Measurements from ENCODE around the gene SLC7A14.

The SLC7A14 gene

DNA sequence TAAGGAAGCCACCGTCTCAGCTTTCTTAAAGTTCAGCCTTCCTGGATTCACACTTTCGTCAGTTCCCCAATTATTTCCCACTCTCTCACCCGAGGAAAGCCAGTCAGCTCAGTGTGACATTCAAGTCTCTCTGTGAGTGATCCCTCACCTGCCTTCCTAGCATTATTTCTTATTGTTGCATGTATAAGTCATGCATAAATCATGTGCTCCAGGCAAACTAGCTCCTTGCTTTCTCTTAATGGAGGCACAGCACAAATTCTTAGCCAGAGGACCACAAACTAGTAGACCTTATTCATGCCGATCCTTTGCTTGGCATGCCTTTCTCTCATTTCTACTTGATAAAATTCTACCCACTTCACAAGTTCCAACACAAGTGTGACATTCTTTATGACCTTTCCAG, 122.9 kb downstream of the SLC7A14 start:
- H3K9me3 ChIP-seq (ENCODE audit: control insufficient read depth, low read depth, low read length), result no peaks in the 10 kb centered on the region
- H3K36me3 ChIP-seq (ENCODE audit: control insufficient read depth, low read depth, low read length), result no peaks in the 10 kb centered on the region
- H3K27me3 ChIP-seq (ENCODE audit: control insufficient read depth, insufficient read depth, low read length), result no peaks in the 10 kb centered on the region
- H3K9ac ChIP-seq (ENCODE audit: low read length), result no peak overlapping the region
- H3K4me1 ChIP-seq (ENCODE audit: control insufficient read depth, low read depth, low read length), result peaks cover 6% of the 10 kb centered on the region
- H3K27ac ChIP-seq (ENCODE audit: low read length), result no peak overlapping the region
- H3K4me3 ChIP-seq (ENCODE audit: low read length), result no peak overlapping the region

GRCh38 chr3:170458285-170458684, 127.6 kb downstream of the SLC7A14 start:
- H3K4me1 ChIP-seq (ENCODE audit: control insufficient read depth, low read depth, low read length), result no peaks in the 10 kb centered on the region
- no peak overlapping the region for H3K9ac ChIP-seq (ENCODE audit: low read length)
- H3K36me3 ChIP-seq (ENCODE audit: control insufficient read depth, low read depth, low read length), result no peaks in the 10 kb centered on the region
- H3K4me3 ChIP-seq (ENCODE audit: low read length), result no peak overlapping the region
- no peak overlapping the region for H3K27ac ChIP-seq (ENCODE audit: low read length)
- no peaks in the 10 kb centered on the region for H3K9me3 ChIP-seq (ENCODE audit: control insufficient read depth, low read depth, low read length)
- H3K27me3 ChIP-seq (ENCODE audit: control insufficient read depth, insufficient read depth, low read length), result no peaks in the 10 kb centered on the region

GRCh38 chr3:170454509-170454908, 131.4 kb downstream of the SLC7A14 start:
- Histone ChIP-seq H3K36me3 (ENCODE audit: control insufficient read depth, low read depth, low read length) (no peaks in the 10 kb centered on the region), H3K27me3 (ENCODE audit: control insufficient read depth, insufficient read depth, low read length) (no peaks in the 10 kb centered on the region), H3K4me3 (ENCODE audit: low read length) (no peak overlapping the region), H3K9me3 (ENCODE audit: control insufficient read depth, low read depth, low read length) (no peaks in the 10 kb centered on the region), H3K9ac (ENCODE audit: low read length) (no peak overlapping the region), H3K4me1 (ENCODE audit: control insufficient read depth, low read depth, low read length) (peaks cover 5% of the 10 kb centered on the region), H3K27ac (ENCODE audit: low read length) (no peak overlapping the region)

GRCh38 chr3:170450039-170450438, 135.8 kb downstream of the SLC7A14 start:
- no peak overlapping the region for H3K27ac ChIP-seq (ENCODE audit: low read length)
- H3K9me3 ChIP-seq (ENCODE audit: control insufficient read depth, low read depth, low read length), result no peaks in the 10 kb centered on the region
- no peaks in the 10 kb centered on the region for H3K27me3 ChIP-seq (ENCODE audit: control insufficient read depth, insufficient read depth, low read length)
- peaks cover 5% of the 10 kb centered on the region for H3K4me1 ChIP-seq (ENCODE audit: control insufficient read depth, low read depth, low read length)
- H3K9ac ChIP-seq (ENCODE audit: low read length), result no peak overlapping the region
- H3K4me3 ChIP-seq (ENCODE audit: low read length), result no peak overlapping the region
- H3K36me3 ChIP-seq (ENCODE audit: control insufficient read depth, low read depth, low read length), result no peaks in the 10 kb centered on the region

- H3K4me3 ChIP-seq (ENCODE audit: low read length), result no peak overlapping the region
- peaks cover 5% of the 10 kb centered on the region for H3K4me1 ChIP-seq (ENCODE audit: control insufficient read depth, low read depth, low read length)
- no peak overlapping the region for H3K9ac ChIP-seq (ENCODE audit: low read length)
- H3K9me3 ChIP-seq (ENCODE audit: control insufficient read depth, low read depth, low read length), result no peaks in the 10 kb centered on the region
- no peaks in the 10 kb centered on the region for H3K36me3 ChIP-seq (ENCODE audit: control insufficient read depth, low read depth, low read length)
- H3K27me3 ChIP-seq (ENCODE audit: control insufficient read depth, insufficient read depth, low read length), result no peaks in the 10 kb centered on the region
- H3K27ac ChIP-seq (ENCODE audit: low read length), result no peak overlapping the region
Observed at GRCh38 chr3:170448584-170448983, 137.3 kb downstream of the SLC7A14 start.

DNA sequence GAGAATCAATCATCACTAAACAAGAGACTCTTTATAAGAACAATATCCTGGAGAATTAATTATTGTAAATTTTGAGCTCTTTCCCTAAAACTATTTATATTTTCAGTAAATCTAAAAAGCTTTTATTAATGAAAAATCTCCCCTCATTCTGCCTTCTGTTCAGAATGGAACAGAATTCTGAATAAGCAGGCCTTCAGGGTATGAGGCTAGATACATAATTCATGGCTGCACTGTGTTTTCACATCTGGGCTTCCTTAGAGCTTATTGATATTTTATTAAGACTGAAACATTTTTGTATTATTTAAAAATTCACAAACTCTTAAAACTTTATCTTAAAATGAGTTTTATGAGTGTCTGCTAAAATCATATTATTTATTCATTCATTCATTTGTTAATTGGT, 142.4 kb downstream of the SLC7A14 start:
- Histone ChIP-seq H3K9ac (ENCODE audit: low read length) (no peak overlapping the region), H3K36me3 (ENCODE audit: control insufficient read depth, low read depth, low read length) (no peaks in the 10 kb centered on the region), H3K4me3 (ENCODE audit: low read length) (no peak overlapping the region), H3K4me1 (ENCODE audit: control insufficient read depth, low read depth, low read length) (no peaks in the 10 kb centered on the region), H3K27me3 (ENCODE audit: control insufficient read depth, insufficient read depth, low read length) (no peaks in the 10 kb centered on the region), H3K27ac (ENCODE audit: low read length) (no peak overlapping the region), H3K9me3 (ENCODE audit: control insufficient read depth, low read depth, low read length) (no peaks in the 10 kb centered on the region)

GRCh38 chr3:170442947-170443346, 142.9 kb downstream of the SLC7A14 start:
- Histone ChIP-seq H3K9me3 (ENCODE audit: control insufficient read depth, low read depth, low read length) (no peaks in the 10 kb centered on the region), H3K4me1 (ENCODE audit: control insufficient read depth, low read depth, low read length) (peaks cover 1% of the 10 kb centered on the region), H3K36me3 (ENCODE audit: control insufficient read depth, low read depth, low read length) (no peaks in the 10 kb centered on the region), H3K4me3 (ENCODE audit: low read length) (no peak overlapping the region), H3K9ac (ENCODE audit: low read length) (no peak overlapping the region), H3K27me3 (ENCODE audit: control insufficient read depth, insufficient read depth, low read length) (no peaks in the 10 kb centered on the region), H3K27ac (ENCODE audit: low read length) (no peak overlapping the region)

DNA sequence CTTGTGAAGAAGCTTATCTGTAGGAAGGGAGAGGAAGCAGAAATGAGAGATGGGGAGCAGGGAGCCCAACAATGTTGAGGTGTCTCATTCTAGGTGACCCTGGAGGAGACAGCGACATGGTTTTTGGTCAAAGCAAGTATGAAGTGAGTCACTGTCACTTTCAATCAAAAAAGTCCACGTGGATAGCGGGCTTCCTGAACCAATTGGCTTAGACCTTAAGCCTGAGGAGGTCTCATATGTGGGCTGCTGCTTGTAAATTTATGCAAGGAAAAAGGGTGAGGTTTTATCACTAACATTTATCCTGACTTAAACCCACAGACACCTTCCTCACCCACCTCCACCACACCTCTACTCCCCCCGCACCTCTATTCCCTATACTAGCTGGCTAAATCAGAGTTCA, 144.5 kb downstream of the SLC7A14 start:
- peaks cover 7% of the 10 kb centered on the region for H3K4me1 ChIP-seq (ENCODE audit: control insufficient read depth, low read depth, low read length)
- no peaks in the 10 kb centered on the region for H3K9me3 ChIP-seq (ENCODE audit: control insufficient read depth, low read depth, low read length)
- no peaks in the 10 kb centered on the region for H3K36me3 ChIP-seq (ENCODE audit: control insufficient read depth, low read depth, low read length)
- H3K27ac ChIP-seq (ENCODE audit: low read length), result no peak overlapping the region
- no peak overlapping the region for H3K4me3 ChIP-seq (ENCODE audit: low read length)
- no peak overlapping the region for H3K9ac ChIP-seq (ENCODE audit: low read length)
- no peaks in the 10 kb centered on the region for H3K27me3 ChIP-seq (ENCODE audit: control insufficient read depth, insufficient read depth, low read length)

DNA sequence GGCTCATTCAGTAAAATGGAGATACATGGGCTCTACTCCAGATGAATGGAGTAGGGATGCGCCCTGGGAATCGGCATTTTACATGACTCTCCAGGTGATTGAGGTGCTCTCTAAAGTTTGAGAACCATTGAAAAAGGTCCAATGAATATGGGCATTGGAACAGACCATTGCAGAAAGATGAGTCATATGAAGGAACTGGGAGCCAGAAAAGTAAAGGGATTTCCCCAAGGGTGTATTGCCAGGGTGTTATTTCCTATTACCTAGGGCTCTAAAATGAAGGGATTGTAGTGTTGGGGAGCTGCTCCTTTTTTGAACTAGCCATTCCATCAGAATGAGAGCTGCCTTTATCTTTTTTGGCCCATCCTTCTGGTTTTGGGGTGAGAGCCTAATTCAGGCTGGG, 145.5 kb downstream of the SLC7A14 start:
- Histone ChIP-seq H3K4me3 (ENCODE audit: low read length) (no peak overlapping the region), H3K36me3 (ENCODE audit: control insufficient read depth, low read depth, low read length) (no peaks in the 10 kb centered on the region), H3K27me3 (ENCODE audit: control insufficient read depth, insufficient read depth, low read length) (no peaks in the 10 kb centered on the region), H3K4me1 (ENCODE audit: control insufficient read depth, low read depth, low read length) (peaks cover 7% of the 10 kb centered on the region), H3K9ac (ENCODE audit: low read length) (no peak overlapping the region), H3K9me3 (ENCODE audit: control insufficient read depth, low read depth, low read length) (no peaks in the 10 kb centered on the region), H3K27ac (ENCODE audit: low read length) (no peak overlapping the region)

GRCh38 chr3:170438836-170439235, 147.0 kb downstream of the SLC7A14 start:
- no peaks in the 10 kb centered on the region for H3K9me3 ChIP-seq (ENCODE audit: control insufficient read depth, low read depth, low read length)
- H3K36me3 ChIP-seq (ENCODE audit: control insufficient read depth, low read depth, low read length), result no peaks in the 10 kb centered on the region
- no peaks in the 10 kb centered on the region for H3K27me3 ChIP-seq (ENCODE audit: control insufficient read depth, insufficient read depth, low read length)
- peaks cover 7% of the 10 kb centered on the region for H3K4me1 ChIP-seq (ENCODE audit: control insufficient read depth, low read depth, low read length)
- H3K4me3 ChIP-seq (ENCODE audit: low read length), result no peak overlapping the region
- no peak overlapping the region for H3K27ac ChIP-seq (ENCODE audit: low read length)
- H3K9ac ChIP-seq (ENCODE audit: low read length), result no peak overlapping the region

DNA sequence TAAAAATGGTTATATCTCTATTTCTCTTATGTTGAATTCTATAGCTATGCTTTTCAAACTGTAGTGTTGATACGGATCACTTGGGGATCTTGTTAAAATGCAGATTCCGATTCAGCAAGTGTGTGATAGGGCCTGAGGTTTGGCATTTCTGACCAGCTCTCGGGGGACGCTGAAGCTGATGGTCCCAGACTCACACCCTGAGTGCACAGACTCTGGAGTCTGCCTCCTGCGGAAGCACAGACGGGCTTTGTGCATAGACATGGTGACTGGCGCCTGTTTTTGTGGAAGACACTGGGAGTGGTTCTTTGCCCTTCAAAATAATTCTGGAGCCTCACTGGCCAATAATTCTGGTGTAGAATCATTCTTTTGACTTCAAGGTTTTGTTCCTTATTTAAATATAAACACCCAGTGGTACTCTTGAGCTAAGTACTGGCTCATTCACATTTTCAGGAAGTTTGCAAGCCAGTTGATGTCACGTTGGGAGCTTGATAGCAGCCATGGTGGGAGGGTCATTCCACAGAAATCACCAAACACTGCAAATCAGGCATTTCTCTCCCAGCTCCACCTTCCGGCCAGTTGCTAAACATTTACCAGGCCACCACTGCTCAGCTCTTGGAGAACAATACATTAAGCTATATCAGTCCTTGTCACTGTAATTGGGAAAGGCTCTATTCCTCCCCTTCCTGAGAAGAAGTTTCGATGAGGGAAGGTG, 148.0 kb downstream of the SLC7A14 start:
- H3K4me3 ChIP-seq (ENCODE audit: low read length), result no peak overlapping the region
- no peak overlapping the region for H3K9ac ChIP-seq (ENCODE audit: low read length)
- no peak overlapping the region for H3K27ac ChIP-seq (ENCODE audit: low read length)
- H3K27me3 ChIP-seq (ENCODE audit: control insufficient read depth, insufficient read depth, low read length), result no peaks in the 10 kb centered on the region
- H3K36me3 ChIP-seq (ENCODE audit: control insufficient read depth, low read depth, low read length), result no peaks in the 10 kb centered on the region
- peaks cover 7% of the 10 kb centered on the region for H3K4me1 ChIP-seq (ENCODE audit: control insufficient read depth, low read depth, low read length)
- H3K9me3 ChIP-seq (ENCODE audit: control insufficient read depth, low read depth, low read length), result no peaks in the 10 kb centered on the region

- Histone ChIP-seq H3K9ac (ENCODE audit: low read length) (no peak overlapping the region), H3K4me3 (ENCODE audit: low read length) (no peak overlapping the region), H3K27me3 (ENCODE audit: control insufficient read depth, insufficient read depth, low read length) (no peaks in the 10 kb centered on the region), H3K27ac (ENCODE audit: low read length) (no peak overlapping the region), H3K36me3 (ENCODE audit: control insufficient read depth, low read depth, low read length) (no peaks in the 10 kb centered on the region), H3K4me1 (ENCODE audit: control insufficient read depth, low read depth, low read length) (peaks cover 7% of the 10 kb centered on the region), H3K9me3 (ENCODE audit: control insufficient read depth, low read depth, low read length) (no peaks in the 10 kb centered on the region)
Observed at GRCh38 chr3:170437176-170437575, 148.7 kb downstream of the SLC7A14 start.
